ENCODE measurements around the gene EME2. TPM values are rescaled to one million over a fixed set of nuclear protein-coding genes. Genes with fewer than 3 reads are reported as not detected.
A peak's percentile ranks its signal among the peaks of the same experiment; 100 is the strongest.

Gene EME2
- polyA plus RNA-seq, 3 donors from 2014 or later: 0.79 to 2.2 (median 1.0) TPM

GRCh38 chr16:1809281-1809801 is 36.7 kb downstream of the EME2 start:
- H3K36me3 Mint-ChIP-seq: peaks cover 0 to 13% (median 3%) of the 10 kb centered on the region in 3 donors
- H3K4me1 Mint-ChIP-seq: peaks cover 4 to 6% of the 10 kb centered on the region in 2 donors
- H3K27me3 Mint-ChIP-seq (ENCODE audit: low read depth in 3 of 3): peaks cover 0 to 3% (median 0%) of the 10 kb centered on the region in 3 donors
- H3K4me3 Mint-ChIP-seq: no peak overlapping the region
- DNase-seq: no peak
- no peaks in the 10 kb centered on the region for H3K9me3 Mint-ChIP-seq
- H3K27ac Mint-ChIP-seq: no peak overlapping the region

GRCh38 chr16:1810106-1810505 is 37.5 kb downstream of the EME2 start:
- Mint-ChIP-seq H3K4me3 (no peak overlapping the region), H3K27me3 (ENCODE audit: low read depth in 3 of 3) (peaks cover 0 to 3% (median 0%) of the 10 kb centered on the region in 3 donors), H3K27ac (peak overlapping the region in 1 of 6 donors; percentile 34), H3K4me1 (peaks cover 4 to 9% of the 10 kb centered on the region in 2 donors), H3K9me3 (no peaks in the 10 kb centered on the region), H3K36me3 (peaks cover 3 to 16% (median 7%) of the 10 kb centered on the region in 3 donors)
- DNase-seq: no peak

- Mint-ChIP-seq H3K27me3 (ENCODE audit: low read depth in 3 of 3) (peaks cover 0 to 3% (median 2%) of the 10 kb centered on the region in 3 donors), H3K4me1 (peaks cover 4 to 12% of the 10 kb centered on the region in 2 donors), H3K36me3 (peaks cover 8 to 20% (median 9%) of the 10 kb centered on the region in 3 donors), H3K4me3 (no peak overlapping the region), H3K27ac (no peak overlapping the region), H3K9me3 (peaks cover 0 to 3% (median 0%) of the 10 kb centered on the region in 6 donors)
- no peak for DNase-seq
Measured at GRCh38 chr16:1810536-1810935, 37.9 kb downstream of the EME2 start.

- peak in 2 of 3 donors; percentile 8 to 18 for DNase-seq
- Mint-ChIP-seq H3K4me3 (no peak overlapping the region), H3K4me1 (peaks cover 4 to 12% of the 10 kb centered on the region in 2 donors), H3K27me3 (ENCODE audit: low read depth in 3 of 3) (peaks cover 0 to 5% (median 2%) of the 10 kb centered on the region in 3 donors), H3K36me3 (peaks cover 7 to 16% (median 8%) of the 10 kb centered on the region in 3 donors), H3K27ac (peak overlapping the region in 2 of 6 donors; percentile 25 to 60), H3K9me3 (peaks cover 0 to 3% (median 0%) of the 10 kb centered on the region in 6 donors)
Measured at GRCh38 chr16:1812732-1813163, 40.1 kb downstream of the EME2 start.

GRCh38 chr16:1815461-1815860 is 42.9 kb downstream of the EME2 start:
- DNase-seq: no peak
- Mint-ChIP-seq H3K36me3 (peaks cover 7 to 16% (median 8%) of the 10 kb centered on the region in 3 donors), H3K27ac (peak overlapping the region in 1 of 6 donors; percentile 42), H3K4me3 (no peak overlapping the region), H3K27me3 (ENCODE audit: low read depth in 3 of 3) (peaks cover 0 to 4% (median 2%) of the 10 kb centered on the region in 3 donors), H3K9me3 (peaks cover 0 to 3% (median 0%) of the 10 kb centered on the region in 6 donors), H3K4me1 (peaks cover 4 to 12% of the 10 kb centered on the region in 2 donors)

GRCh38 chr16:1816396-1817275 is 44.0 kb downstream of the EME2 start:
- H3K9me3 Mint-ChIP-seq: peaks cover 0 to 3% (median 0%) of the 10 kb centered on the region in 6 donors
- no peak overlapping the region for H3K27ac Mint-ChIP-seq
- H3K4me1 Mint-ChIP-seq: peaks cover 4 to 12% of the 10 kb centered on the region in 2 donors
- no peak overlapping the region for H3K4me3 Mint-ChIP-seq
- peaks cover 0 to 4% (median 2%) of the 10 kb centered on the region in 3 donors for H3K27me3 Mint-ChIP-seq (ENCODE audit: low read depth in 3 of 3)
- no peak for DNase-seq
- peaks cover 7 to 16% (median 8%) of the 10 kb centered on the region in 3 donors for H3K36me3 Mint-ChIP-seq

- Mint-ChIP-seq H3K36me3 (peaks cover 7 to 16% (median 8%) of the 10 kb centered on the region in 3 donors), H3K27me3 (ENCODE audit: low read depth in 3 of 3) (peaks cover 0 to 4% (median 2%) of the 10 kb centered on the region in 3 donors), H3K9me3 (peaks cover 0 to 3% (median 0%) of the 10 kb centered on the region in 6 donors), H3K27ac (peak overlapping the region in 1 of 6 donors; percentile 1), H3K4me1 (peaks cover 4 to 12% of the 10 kb centered on the region in 2 donors), H3K4me3 (no peak overlapping the region)
- no peak for DNase-seq
Measured at GRCh38 chr16:1817276-1817589, 44.6 kb downstream of the EME2 start.

- H3K4me3 Mint-ChIP-seq: no peak overlapping the region
- DNase-seq: no peak
- no peak overlapping the region for H3K27ac Mint-ChIP-seq
Measured at GRCh38 chr16:1817716-1818115, 45.1 kb downstream of the EME2 start.

GRCh38 chr16:1818204-1818872 is 45.7 kb downstream of the EME2 start:
- H3K9me3 Mint-ChIP-seq: peaks cover 0 to 3% (median 0%) of the 10 kb centered on the region in 6 donors
- H3K4me3 Mint-ChIP-seq: no peak overlapping the region

More at GRCh38 chr16:1817716-1818115, 45.1 kb downstream of the EME2 start:
- H3K4me1 Mint-ChIP-seq: peaks cover 4 to 12% of the 10 kb centered on the region in 2 donors
- peaks cover 0 to 4% (median 2%) of the 10 kb centered on the region in 3 donors for H3K27me3 Mint-ChIP-seq (ENCODE audit: low read depth in 3 of 3)
- peaks cover 7 to 16% (median 8%) of the 10 kb centered on the region in 3 donors for H3K36me3 Mint-ChIP-seq
- peaks cover 0 to 3% (median 0%) of the 10 kb centered on the region in 6 donors for H3K9me3 Mint-ChIP-seq

GRCh38 chr16:1818873-1819525 is 46.4 kb downstream of the EME2 start:
- peaks cover 4 to 10% of the 10 kb centered on the region in 2 donors for H3K4me1 Mint-ChIP-seq
- no peak for DNase-seq
- no peak overlapping the region for H3K4me3 Mint-ChIP-seq
- H3K27me3 Mint-ChIP-seq (ENCODE audit: low read depth in 3 of 3): peaks cover 2% of the 10 kb centered on the region in 3 donors
- peaks cover 0 to 3% (median 0%) of the 10 kb centered on the region in 6 donors for H3K9me3 Mint-ChIP-seq
- H3K27ac Mint-ChIP-seq: peak overlapping the region in 3 of 6 donors; percentile 40 to 71 (median 57)
- H3K36me3 Mint-ChIP-seq: peaks cover 6 to 8% (median 7%) of the 10 kb centered on the region in 3 donors

More at GRCh38 chr16:1818204-1818872, 45.7 kb downstream of the EME2 start:
- no peak for DNase-seq
- Mint-ChIP-seq H3K4me1 (peaks cover 0 to 8% of the 10 kb centered on the region in 2 donors), H3K27ac (no peak overlapping the region), H3K36me3 (peaks cover 7 to 13% (median 8%) of the 10 kb centered on the region in 3 donors), H3K27me3 (ENCODE audit: low read depth in 3 of 3) (peaks cover 0 to 4% (median 2%) of the 10 kb centered on the region in 3 donors)

GRCh38 chr16:1819611-1820010 is 47.0 kb downstream of the EME2 start:
- peaks cover 6 to 8% (median 7%) of the 10 kb centered on the region in 3 donors for H3K36me3 Mint-ChIP-seq
- no peak overlapping the region for H3K4me3 Mint-ChIP-seq
- H3K27ac Mint-ChIP-seq: peak overlapping the region in 2 of 6 donors; percentile 40 to 57
- no peak for DNase-seq
- H3K4me1 Mint-ChIP-seq: peaks cover 10 to 16% of the 10 kb centered on the region in 2 donors
- peaks cover 0 to 3% (median 0%) of the 10 kb centered on the region in 6 donors for H3K9me3 Mint-ChIP-seq
- H3K27me3 Mint-ChIP-seq (ENCODE audit: low read depth in 3 of 3): peaks cover 2 to 3% (median 2%) of the 10 kb centered on the region in 3 donors

GRCh38 chr16:1820096-1820945 is 47.7 kb downstream of the EME2 start:
- Mint-ChIP-seq H3K36me3 (peaks cover 1 to 2% (median 2%) of the 10 kb centered on the region in 3 donors), H3K4me3 (no peak overlapping the region), H3K27ac (no peak overlapping the region), H3K9me3 (peaks cover 0 to under 1% (median 0%) of the 10 kb centered on the region in 6 donors), H3K27me3 (ENCODE audit: low read depth in 3 of 3) (peaks cover 2 to 4% (median 2%) of the 10 kb centered on the region in 3 donors), H3K4me1 (peaks cover 13 to 15% of the 10 kb centered on the region in 2 donors)
- no peak for DNase-seq
